HG03064 (cell line): ENCODE measurements around the gene PPM1J.

Source experiments
- ATAC-seq: cut with Tn5 transposase; IDR thresholded peaks from one replicate; pipeline ENCODE4 v1.9.1; 2021; ENCODE audit warnings: low read depth; ENCODE audit not compliant: unreplicated experiment

Gene PPM1J

DNA sequence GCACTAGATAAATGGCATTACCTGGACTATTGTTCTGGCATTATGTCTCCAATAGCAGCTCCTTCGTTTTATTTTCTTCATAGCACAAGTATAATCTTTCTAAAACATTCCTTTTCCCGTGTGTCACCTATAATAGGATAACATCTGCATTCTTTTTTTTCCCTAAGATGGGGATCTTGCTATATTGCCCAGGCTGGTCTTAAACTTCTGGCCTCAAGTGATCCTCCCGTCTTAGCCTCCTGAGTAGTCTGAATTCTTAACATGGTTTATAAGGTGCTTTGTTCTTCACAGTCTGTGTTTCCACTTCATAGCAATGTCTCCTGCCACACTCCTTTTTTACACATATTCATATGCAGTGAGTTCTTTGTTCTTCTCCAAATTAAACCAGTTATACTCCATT is 49.3 kb downstream of the PPM1J start:
- ATAC-seq = no peak
